Adipocyte (in vitro differentiated cells): ENCODE results near the gene MFN2.
A peak's percentile ranks its signal among the peaks of the same experiment; 100 is the strongest.
"Not testable (repeated sequence)": the region's sequence is repeated elsewhere in the genome, so short reads cannot be mapped to it uniquely, and the experiment has no call there.

Experiments
- DNase-seq: peaks from one replicate; pipeline ENCODE4 v3.0.0-alpha.2; 2015; ENCODE audit warnings: low read depth
- H3K27me3 ChIP-seq: replicated peaks from 2 replicates; pipeline ENCODE4 v1.7.0; 2013; ENCODE audit warnings: mild to moderate bottlenecking, low read length, moderate library complexity; ENCODE audit not compliant: control insufficient read depth, insufficient read depth
- H3K36me3 ChIP-seq: 2 replicates; pipeline ENCODE4 v1.7.0; 2013; ENCODE audit warnings: low read length, mild to moderate bottlenecking, moderate library complexity; ENCODE audit not compliant: control insufficient read depth, insufficient read depth, severe bottlenecking
- H3K4me1 ChIP-seq: 2 replicates; pipeline ENCODE4 v1.7.0; 2013; ENCODE audit warnings: mild to moderate bottlenecking, low read length, moderate library complexity; ENCODE audit not compliant: control insufficient read depth, insufficient read depth
- H3K4me3 ChIP-seq: 2 replicates; pipeline ENCODE4 v1.7.0; 2013; ENCODE audit warnings: mild to moderate bottlenecking, low read length, moderate library complexity
- H3K9ac ChIP-seq: 2 replicates; pipeline ENCODE4 v1.7.0; 2013; ENCODE audit warnings: mild to moderate bottlenecking, low read length, moderate library complexity
- H3K9me3 ChIP-seq: 2 replicates; pipeline ENCODE4 v1.7.0; 2013; ENCODE audit warnings: mild to moderate bottlenecking, low read length, moderate library complexity; ENCODE audit not compliant: control insufficient read depth

MFN2 gene

GRCh38 chr1:11979851-11980675 is at the start of gene MFN2:
Gene MFN2, plus strand, starts transcription at chr1:11980444. Its CDS starts 8,725 bp downstream, at chr1:11989169.
- peaks cover 30% of the 10 kb centered on the region for H3K36me3 ChIP-seq
- peak within 1 kb of the TSS; percentile 99 for H3K9ac ChIP-seq
- H3K4me1 ChIP-seq = peaks cover 41% of the 10 kb centered on the region
- H3K4me3 ChIP-seq = peak within 1 kb of the TSS; percentile 99
- DNase-seq = peak; percentile 98
- H3K27me3 ChIP-seq = no peaks in the 10 kb centered on the region
- H3K9me3 ChIP-seq = no peaks in the 10 kb centered on the region

GRCh38 chr1:11930571-11931445 is 49.4 kb upstream of the MFN2 start:
- no peaks in the 10 kb centered on the region for H3K27me3 ChIP-seq
- DNase-seq = no peak
- H3K9ac ChIP-seq = no peak overlapping the region
- peaks cover 28% of the 10 kb centered on the region for H3K4me1 ChIP-seq
- H3K36me3 ChIP-seq = no peaks in the 10 kb centered on the region
- H3K9me3 ChIP-seq = no peaks in the 10 kb centered on the region
- H3K4me3 ChIP-seq = no peak overlapping the region

GRCh38 chr1:11931845-11932244 is 48.4 kb upstream of the MFN2 start:
- Histone ChIP-seq H3K9me3 (no peaks in the 10 kb centered on the region), H3K4me3 (no peak overlapping the region)

GRCh38 chr1:11934302-11935056 is 45.8 kb upstream of the MFN2 start, which contains the start of gene PLOD1:
Gene PLOD1, plus strand, starts transcription at chr1:11934717. Its CDS starts 63 bp downstream, at chr1:11934780.
- DNase-seq = peak; percentile 94
- Histone ChIP-seq H3K36me3 (no peaks in the 10 kb centered on the region), H3K9me3 (no peaks in the 10 kb centered on the region)

More at GRCh38 chr1:11931845-11932244, 48.4 kb upstream of the MFN2 start:
- H3K9ac ChIP-seq = no peak overlapping the region
- DNase-seq = no peak
- no peaks in the 10 kb centered on the region for H3K36me3 ChIP-seq
- no peaks in the 10 kb centered on the region for H3K27me3 ChIP-seq
- H3K4me1 ChIP-seq = peaks cover 25% of the 10 kb centered on the region

GRCh38 chr1:11935057-11935412 is 45.2 kb upstream of the MFN2 start:
- Histone ChIP-seq H3K36me3 (no peaks in the 10 kb centered on the region), H3K27me3 (no peaks in the 10 kb centered on the region), H3K4me3 (peak overlapping the region; percentile 92), H3K9me3 (no peaks in the 10 kb centered on the region), H3K9ac (peak overlapping the region; percentile 87), H3K4me1 (peaks cover 24% of the 10 kb centered on the region)
- no peak for DNase-seq

More at GRCh38 chr1:11934302-11935056, 45.8 kb upstream of the MFN2 start, which contains the start of gene PLOD1:
- Histone ChIP-seq H3K27me3 (no peaks in the 10 kb centered on the region), H3K4me1 (peaks cover 29% of the 10 kb centered on the region), H3K9ac (peak within 1 kb of the TSS; percentile 87), H3K4me3 (peak within 1 kb of the TSS; percentile 92)

DNA sequence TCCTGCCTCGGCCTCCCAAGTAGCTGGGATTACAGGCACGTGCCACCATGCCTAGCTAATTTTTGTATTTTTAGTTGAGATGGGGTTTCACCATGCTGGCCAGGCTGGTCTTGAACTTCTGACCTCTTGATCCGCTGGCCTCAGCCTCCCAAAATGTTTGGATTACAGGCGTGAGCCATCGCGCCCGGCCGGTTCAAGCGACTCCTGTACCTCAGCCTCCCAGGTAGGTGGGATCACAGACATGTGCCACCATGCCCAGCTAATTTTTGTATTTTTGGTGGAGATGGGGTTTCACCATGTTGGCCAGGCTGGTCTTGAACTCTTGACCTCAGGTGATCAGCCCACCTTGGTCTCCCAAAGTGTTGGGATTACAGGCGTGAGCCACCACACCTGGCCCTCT is 44.5 kb upstream of the MFN2 start:
- not testable (repeated sequence) for H3K9ac ChIP-seq, DNase-seq, H3K4me3 ChIP-seq, H3K36me3 ChIP-seq, H3K27me3 ChIP-seq, H3K9me3 ChIP-seq
- H3K4me1 ChIP-seq = peaks cover 22% of the 10 kb centered on the region

- Histone ChIP-seq H3K9me3 (no peaks in the 10 kb centered on the region), H3K4me3 (no peak overlapping the region), H3K36me3 (no peaks in the 10 kb centered on the region), H3K9ac (peak overlapping the region; percentile 8), H3K27me3 (no peaks in the 10 kb centered on the region), H3K4me1 (peaks cover 21% of the 10 kb centered on the region)
- DNase-seq = no peak
These were observed 41.3 kb upstream of the MFN2 start for GRCh38 chr1:11938722-11939526.

- not testable (repeated sequence) for H3K9me3 ChIP-seq, H3K9ac ChIP-seq, H3K27me3 ChIP-seq, H3K4me3 ChIP-seq, H3K36me3 ChIP-seq, DNase-seq
- peaks cover 17% of the 10 kb centered on the region for H3K4me1 ChIP-seq
These were observed 40.5 kb upstream of the MFN2 start for GRCh38 chr1:11939794-11940193.

- Histone ChIP-seq H3K4me3 (no peak overlapping the region), H3K36me3 (peaks cover 3% of the 10 kb centered on the region), H3K27me3 (no peaks in the 10 kb centered on the region), H3K9me3 (no peaks in the 10 kb centered on the region), H3K9ac (no peak overlapping the region), H3K4me1 (peaks cover 12% of the 10 kb centered on the region)
- peak; percentile 47 for DNase-seq
These were observed 39.9 kb upstream of the MFN2 start for GRCh38 chr1:11940260-11940921.

- no peaks in the 10 kb centered on the region for H3K27me3 ChIP-seq
- no peak overlapping the region for H3K9ac ChIP-seq
- H3K9me3 ChIP-seq = peaks cover 3% of the 10 kb centered on the region
- H3K36me3 ChIP-seq = peaks cover 6% of the 10 kb centered on the region
- H3K4me3 ChIP-seq = no peak overlapping the region
- DNase-seq = no peak
- H3K4me1 ChIP-seq = peaks cover 12% of the 10 kb centered on the region
These were observed 38.0 kb upstream of the MFN2 start for GRCh38 chr1:11942280-11942679.
